RWPE1 (cell line): ENCODE measurements around the gene IGSF11.

Source experiments
- CTCF ChIA-PET: fragments of 350-600 bp; sonication (Branson Sonifier 250); formaldehyde crosslinking; extraction: SDS; loops from one replicate; lab custom pipeline; 2021; lab: Yijun Ruan, JAX
- POLR2A ChIA-PET: fragments of 400-600 bp; formaldehyde crosslinking; extraction: SDS; loops from one replicate; lab custom pipeline; 2020; ENCODE audit warnings: antibody characterized with exemption; ENCODE audit not compliant: low non-redundant PET; lab: Yijun Ruan, JAX
- DNase-seq: peaks from one replicate; pipeline ENCODE4 v3.0.0; 2012; ENCODE audit warnings: low spot score
- H3K27ac ChIP-seq: fragments of 450-650 bp; 2 replicates; pipeline ENCODE4 v1.5.1; 2017
- TF ChIP-seq, protein P1 (sequence below): fragments of 450-650 bp; conservative IDR thresholded peaks from 2 replicates; pipeline ENCODE4 v1.5.1; 2017; ENCODE audit warnings: low read depth, mild to moderate bottlenecking

The IGSF11 gene

DNA sequence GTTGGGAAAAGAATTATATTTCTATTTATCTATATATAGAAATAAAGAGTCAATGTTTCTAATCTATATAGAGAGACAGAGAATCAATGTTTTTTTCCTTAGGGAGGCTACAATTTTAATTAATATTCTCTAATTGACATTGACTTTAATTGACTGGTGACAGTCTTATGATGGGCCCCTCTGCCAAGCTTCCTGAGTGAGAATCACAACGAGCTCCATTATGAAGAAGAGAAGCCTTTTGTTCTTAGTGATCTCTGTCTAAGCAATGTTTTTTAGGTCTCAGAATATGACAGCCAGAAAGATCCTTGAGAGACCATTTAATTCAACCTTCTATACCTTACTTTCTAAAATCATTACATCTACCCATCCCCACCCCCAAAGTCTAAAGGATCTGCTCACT is 70.9 kb downstream of the IGSF11 start:
- CTCF ChIA-PET, result no interaction called here
- no peak for DNase-seq
- H3K27ac ChIP-seq, result no peak overlapping the region
- TF ChIP-seq, protein P1, sequence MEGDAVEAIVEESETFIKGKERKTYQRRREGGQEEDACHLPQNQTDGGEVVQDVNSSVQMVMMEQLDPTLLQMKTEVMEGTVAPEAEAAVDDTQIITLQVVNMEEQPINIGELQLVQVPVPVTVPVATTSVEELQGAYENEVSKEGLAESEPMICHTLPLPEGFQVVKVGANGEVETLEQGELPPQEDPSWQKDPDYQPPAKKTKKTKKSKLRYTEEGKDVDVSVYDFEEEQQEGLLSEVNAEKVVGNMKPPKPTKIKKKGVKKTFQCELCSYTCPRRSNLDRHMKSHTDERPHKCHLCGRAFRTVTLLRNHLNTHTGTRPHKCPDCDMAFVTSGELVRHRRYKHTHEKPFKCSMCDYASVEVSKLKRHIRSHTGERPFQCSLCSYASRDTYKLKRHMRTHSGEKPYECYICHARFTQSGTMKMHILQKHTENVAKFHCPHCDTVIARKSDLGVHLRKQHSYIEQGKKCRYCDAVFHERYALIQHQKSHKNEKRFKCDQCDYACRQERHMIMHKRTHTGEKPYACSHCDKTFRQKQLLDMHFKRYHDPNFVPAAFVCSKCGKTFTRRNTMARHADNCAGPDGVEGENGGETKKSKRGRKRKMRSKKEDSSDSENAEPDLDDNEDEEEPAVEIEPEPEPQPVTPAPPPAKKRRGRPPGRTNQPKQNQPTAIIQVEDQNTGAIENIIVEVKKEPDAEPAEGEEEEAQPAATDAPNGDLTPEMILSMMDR, result no peak
- POLR2A ChIA-PET, result no interaction called here

DNA sequence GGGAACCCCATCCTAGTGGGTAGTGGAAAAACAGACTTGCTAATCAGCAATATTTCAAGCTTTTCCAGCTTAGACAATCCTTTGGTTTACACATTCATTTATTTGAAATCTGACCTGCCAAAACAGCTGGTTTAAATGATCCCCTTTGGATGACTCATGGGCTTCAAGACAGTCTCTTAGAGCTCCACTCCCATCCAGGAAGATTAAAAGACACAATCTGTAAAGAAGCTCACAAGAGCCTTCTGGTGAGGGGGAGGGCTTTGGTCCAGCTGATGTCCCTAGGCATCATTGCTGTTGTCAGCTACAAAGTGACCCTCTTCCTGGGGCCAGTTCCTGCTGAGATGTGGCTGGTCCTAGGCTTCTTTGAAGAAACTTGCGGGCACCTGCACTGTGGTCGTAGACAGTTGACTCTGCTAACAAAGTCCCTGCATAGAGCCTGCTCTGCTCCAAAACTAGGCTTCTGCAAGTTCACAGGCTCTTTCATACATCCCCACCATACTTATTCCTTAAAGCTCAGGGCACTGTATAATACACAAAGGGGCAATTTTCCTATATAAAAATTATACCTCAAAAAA is 73.7 kb downstream of the IGSF11 start:
- CTCF ChIA-PET, result no interaction called here
- POLR2A ChIA-PET, result no interaction called here
- H3K27ac ChIP-seq, result no peak overlapping the region
- no peak for DNase-seq
- TF ChIP-seq, protein P1, result no peak

DNA sequence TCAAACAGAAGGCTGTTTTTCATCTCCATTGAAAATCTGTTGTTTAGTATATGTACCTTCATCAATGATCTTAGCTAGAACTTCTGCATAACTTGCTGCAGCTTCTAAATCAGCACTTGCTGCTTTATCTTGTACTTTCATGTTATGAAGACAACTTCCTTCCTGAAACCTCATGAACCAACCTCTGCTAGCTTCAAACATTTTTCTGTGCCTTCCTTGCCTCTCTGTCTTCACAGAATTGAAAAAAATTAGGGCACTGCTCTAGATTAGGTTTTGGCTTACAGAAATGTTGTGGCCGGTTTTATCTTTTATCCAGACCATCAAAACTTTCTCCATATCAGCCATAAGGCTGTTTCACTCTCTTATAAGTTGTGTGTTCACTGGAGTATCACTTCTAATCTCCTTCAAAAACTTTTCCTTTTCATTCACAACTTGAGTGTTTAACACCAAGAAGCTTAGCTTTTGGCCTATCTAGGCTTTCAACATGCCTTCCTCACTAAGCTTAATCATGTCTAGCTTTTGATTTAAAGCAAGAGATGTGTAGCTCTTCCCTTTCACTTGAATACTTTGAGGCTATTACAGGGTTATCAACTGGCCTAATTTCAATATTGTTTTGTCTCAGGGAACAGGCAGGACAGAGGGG is 78.6 kb downstream of the IGSF11 start:
- no peak overlapping the region for H3K27ac ChIP-seq
- TF ChIP-seq, protein P1, result no peak
- CTCF ChIA-PET, result no interaction called here
- DNase-seq, result no peak
- POLR2A ChIA-PET, result no interaction called here

DNA sequence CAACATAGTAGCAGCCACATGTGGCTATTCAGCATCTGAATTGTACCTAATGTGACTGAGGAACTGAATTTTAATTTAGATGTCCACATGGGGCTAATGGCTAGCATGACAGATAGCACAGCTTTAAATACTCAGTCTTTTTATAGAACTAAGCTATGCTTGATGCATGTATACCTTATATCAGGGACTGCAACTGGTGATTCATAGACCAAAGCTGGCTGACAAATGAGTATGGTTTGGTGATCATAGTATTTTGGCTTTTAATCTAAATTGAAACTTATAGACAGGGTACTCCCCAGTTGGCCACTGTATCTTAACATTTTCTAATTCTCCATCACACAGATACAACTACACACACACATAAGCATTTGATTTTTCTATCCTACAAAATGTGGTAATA is 83.6 kb downstream of the IGSF11 start:
- ChIA-PET POLR2A (interaction anchor here (0.7 kb wide), 1 partner anchor 1745 kb away, joined by 3 read pairs; no protein-coding TSS in a partner anchor), CTCF (interaction anchor here (0.7 to 1.2 kb wide), 2 partner anchors 15 to 66 kb away, joined by 3 to 5 read pairs; no protein-coding TSS in a partner anchor)
- DNase-seq, result no peak

DNA sequence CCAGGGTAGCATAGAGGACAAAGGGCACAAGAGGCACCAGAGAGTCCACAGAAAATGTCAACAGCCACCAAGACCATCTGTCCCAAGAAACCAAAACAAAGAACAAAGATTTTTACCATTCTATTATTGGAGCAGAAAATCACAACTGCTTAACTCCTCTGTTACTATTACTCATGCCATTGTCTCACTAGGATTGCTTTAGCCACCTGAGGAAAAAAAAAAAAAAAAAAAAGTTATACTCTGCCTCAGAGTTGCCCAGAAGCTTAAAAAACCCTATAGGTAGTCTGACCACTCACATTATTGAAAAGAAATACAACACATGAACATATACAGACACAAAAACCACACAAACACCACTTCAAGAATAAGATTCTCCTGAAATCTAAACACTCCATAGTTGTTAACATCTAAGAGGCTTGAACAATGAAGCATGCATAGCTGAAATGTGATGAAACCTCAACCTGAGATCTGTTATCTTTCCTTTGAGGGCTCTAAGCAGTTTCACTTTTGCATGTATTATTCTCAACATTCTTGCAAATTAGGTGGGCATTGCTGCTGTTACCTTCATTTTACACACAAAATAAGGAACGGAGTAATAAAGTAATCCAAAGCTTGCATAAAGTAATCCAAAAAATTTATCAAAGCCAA is 85.4 kb downstream of the IGSF11 start:
- CTCF ChIA-PET, result no interaction called here
- TF ChIP-seq, protein P1, result no peak

More for the DNA sequence above, 83.6 kb downstream of the IGSF11 start:
- TF ChIP-seq, protein P1, result no peak
- H3K27ac ChIP-seq, result no peak overlapping the region

DNA sequence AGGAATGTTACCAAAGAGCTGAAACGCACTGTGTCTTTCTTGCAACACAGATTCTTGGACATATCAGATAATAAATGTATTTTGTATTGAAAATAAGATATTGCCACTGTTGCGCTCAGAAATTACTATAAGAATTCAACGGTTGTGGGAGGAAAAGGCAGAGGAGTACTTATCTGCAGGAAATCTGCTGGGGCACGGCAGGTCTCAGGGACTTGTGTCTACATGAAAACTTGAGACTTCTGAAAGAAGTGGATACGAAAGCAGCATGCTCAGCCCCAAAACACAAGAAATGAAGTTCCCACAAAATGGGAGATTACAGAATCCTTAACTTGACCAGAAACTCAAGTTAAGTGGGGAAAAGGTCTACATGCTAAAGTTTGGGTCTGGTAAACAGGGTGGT is 86.5 kb downstream of the IGSF11 start:
- no peak for DNase-seq
- no peak overlapping the region for H3K27ac ChIP-seq
- ChIA-PET CTCF (no interaction called here), POLR2A (no interaction called here)
- TF ChIP-seq, protein P1, result no peak

More for the DNA sequence above, 85.4 kb downstream of the IGSF11 start:
- no peak for DNase-seq
- POLR2A ChIA-PET, result no interaction called here
- H3K27ac ChIP-seq, result no peak overlapping the region
